Gastroesophageal sphincter (tissue), 4 donors: Measurements from ENCODE around the gene VPS13D. TPM values are rescaled to one million over a fixed set of nuclear protein-coding genes. Genes with fewer than 3 reads are reported as not detected.

Experiments used
- ATAC-seq: fragments of 150-250 bp; one replicate; pipeline ENCODE4 v1.9.1; 2016; ENCODE audit warnings: mild to moderate bottlenecking, moderate library complexity
- H3K27ac ChIP-seq, 4 donors: fragments of 200-600 bp; sonication (generic) in 3 of 4; 1 replicate in 3 of 4; 2 replicates in 1 of 4; pipeline ENCODE4 v1.5.1; 2016 to 2019
- H3K27me3 ChIP-seq: fragments of 200-600 bp; sonication (generic); one replicate; pipeline ENCODE4 v1.5.1; 2019
- H3K36me3 ChIP-seq, 2 donors: fragments of 200-600 bp; sonication (generic); one replicate each; pipeline ENCODE4 v1.5.1; 2019; ENCODE audit warnings: control low read depth in 1 of 2
- H3K4me1 ChIP-seq, 3 donors: fragments of 200-600 bp; sonication (generic); 1 replicate in 2 of 3; 2 replicates in 1 of 3; pipeline ENCODE4 v1.5.1; 2016 to 2019; ENCODE audit warnings: control low read depth in 2 of 3
- H3K4me3 ChIP-seq, 2 donors: fragments of 200-600 bp; sonication (generic); one replicate each; pipeline ENCODE4 v1.5.1; 2019; ENCODE audit warnings: mild to moderate bottlenecking in 1 of 2, moderate library complexity in 1 of 2
- H3K9me3 ChIP-seq, 3 donors: fragments of 200-600 bp; sonication (generic); one replicate each; pipeline ENCODE4 v1.5.1; 2017 to 2019; ENCODE audit warnings: control low read depth in 2 of 3
- EP300 ChIP-seq: sonication (generic); formaldehyde crosslinking; IDR thresholded peaks from one replicate; pipeline ENCODE4 v1.6.1; 2017; ENCODE audit warnings: antibody characterized with exemption, mild to moderate bottlenecking
- POLR2A ChIP-seq, 2 donors: fragments of 450-650 bp; IDR thresholded peaks; one replicate each; pipeline ENCODE4 v1.6.1; 2017; ENCODE audit warnings: antibody characterized with exemption in 2 of 2, mild to moderate bottlenecking in 2 of 2, moderate library complexity in 1 of 2
- POLR2AphosphoS5 ChIP-seq: sonication (generic); formaldehyde crosslinking; IDR thresholded peaks from one replicate; pipeline ENCODE4 v1.6.1; 2017; ENCODE audit warnings: antibody characterized with exemption
- WGBS, 2 donors: methylation state at CpG; one replicate each; pipeline ENCODE4 v1.1.5; 2018; ENCODE audit warnings: low coverage in 1 of 2; 5-methylcytosine and 5-hydroxymethylcytosine counted together
- total RNA-seq, 4 donors: library from RNA; depleted of rRNA; stranded (reverse); fragments of >200 nt; gene quantifications; one replicate each; pipeline ENCODE4 v1.1.0, GENCODE V29; 2016
- TF ChIP-seq, protein P1 (sequence below), 4 experiments: fragments of 200-600 bp in 2 of 4; fragments of 450-650 bp in 2 of 4; sonication (generic) in 1 of 4; IDR thresholded peaks; one replicate each; pipeline ENCODE4 v1.5.1; 2017 to 2019; ENCODE audit warnings: antibody characterized with exemption in 4 of 4, mild to moderate bottlenecking in 2 of 4, moderate library complexity in 2 of 4

The VPS13D gene
- total RNA-seq, 4 donors from 2014 or later: 62.3 to 95.5 (median 81.5) TPM

DNA sequence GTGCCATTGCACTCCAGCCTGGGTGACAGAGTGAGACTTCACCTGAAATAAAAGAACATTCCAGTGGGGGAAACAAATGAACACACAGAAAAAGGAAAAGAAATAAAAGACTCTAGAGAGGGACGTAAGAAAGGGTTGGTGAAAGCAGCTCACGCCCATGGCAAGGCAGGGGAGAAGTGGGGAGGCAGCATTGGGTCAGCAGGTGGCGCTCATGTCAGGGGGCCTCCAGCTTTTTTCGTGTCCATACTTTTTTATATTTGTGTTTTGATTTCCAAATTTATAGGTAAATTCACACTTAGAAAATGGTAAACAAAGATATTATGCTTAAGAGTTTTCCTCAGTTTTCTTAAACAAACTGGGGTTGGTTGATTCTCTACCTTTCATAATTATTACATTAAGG lies 45.5 kb downstream of the VPS13D start:
- no peaks in the 10 kb centered on the region for H3K27me3 ChIP-seq
- TF ChIP-seq POLR2AphosphoS5: no peak
- no peak for TF ChIP-seq POLR2A (IDR thresholded peaks at IDR 0.05)
- TF ChIP-seq, protein P1, sequence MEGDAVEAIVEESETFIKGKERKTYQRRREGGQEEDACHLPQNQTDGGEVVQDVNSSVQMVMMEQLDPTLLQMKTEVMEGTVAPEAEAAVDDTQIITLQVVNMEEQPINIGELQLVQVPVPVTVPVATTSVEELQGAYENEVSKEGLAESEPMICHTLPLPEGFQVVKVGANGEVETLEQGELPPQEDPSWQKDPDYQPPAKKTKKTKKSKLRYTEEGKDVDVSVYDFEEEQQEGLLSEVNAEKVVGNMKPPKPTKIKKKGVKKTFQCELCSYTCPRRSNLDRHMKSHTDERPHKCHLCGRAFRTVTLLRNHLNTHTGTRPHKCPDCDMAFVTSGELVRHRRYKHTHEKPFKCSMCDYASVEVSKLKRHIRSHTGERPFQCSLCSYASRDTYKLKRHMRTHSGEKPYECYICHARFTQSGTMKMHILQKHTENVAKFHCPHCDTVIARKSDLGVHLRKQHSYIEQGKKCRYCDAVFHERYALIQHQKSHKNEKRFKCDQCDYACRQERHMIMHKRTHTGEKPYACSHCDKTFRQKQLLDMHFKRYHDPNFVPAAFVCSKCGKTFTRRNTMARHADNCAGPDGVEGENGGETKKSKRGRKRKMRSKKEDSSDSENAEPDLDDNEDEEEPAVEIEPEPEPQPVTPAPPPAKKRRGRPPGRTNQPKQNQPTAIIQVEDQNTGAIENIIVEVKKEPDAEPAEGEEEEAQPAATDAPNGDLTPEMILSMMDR (IDR thresholded peaks at IDR 0.05): peak; percentile 39 to 72 (median 54)
- TF ChIP-seq EP300: no peak
- 36 to 44% methylated on average over 4 of the region's 4 CpGs for WGBS, 2 donors
- peaks cover 3 to 96% of the 10 kb centered on the region in 2 donors for H3K36me3 ChIP-seq
- no peaks in the 10 kb centered on the region for H3K9me3 ChIP-seq
- peaks cover 0 to 4% (median 0%) of the 10 kb centered on the region in 3 donors for H3K4me1 ChIP-seq
- peak overlapping the region in 1 of 4 donors; percentile 28 for H3K27ac ChIP-seq
- no peak for ATAC-seq
- no peak overlapping the region for H3K4me3 ChIP-seq

DNA sequence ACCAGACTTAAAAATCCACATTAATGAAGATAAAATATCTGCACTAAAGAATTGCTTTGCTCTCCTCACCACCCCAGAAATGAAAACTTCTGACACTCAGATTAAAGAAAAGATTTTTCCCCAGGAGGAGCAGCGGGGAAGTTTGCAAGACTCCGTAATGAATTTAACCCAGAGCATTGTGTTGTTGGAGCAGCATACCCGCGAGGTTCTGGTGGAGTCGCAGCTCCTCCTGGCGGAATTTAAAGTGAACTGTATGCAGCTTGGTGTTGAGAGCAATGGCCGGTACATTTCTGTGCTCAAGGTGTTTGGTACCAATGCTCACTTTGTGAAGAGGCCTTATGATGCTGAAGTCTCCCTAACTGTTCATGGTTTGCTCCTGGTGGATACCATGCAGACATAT lies 46.4 kb downstream of the VPS13D start:
- peak; percentile 61 for ATAC-seq
- WGBS, 2 donors: 38 to 70% methylated on average over 5 to 6 of the region's 7 CpGs
- Histone ChIP-seq H3K27ac (peak overlapping the region in 1 of 4 donors; percentile 28), H3K9me3 (no peaks in the 10 kb centered on the region), H3K36me3 (peaks cover 0 to 96% of the 10 kb centered on the region in 2 donors), H3K4me1 (peaks cover 0 to 4% (median 0%) of the 10 kb centered on the region in 3 donors), H3K4me3 (no peak overlapping the region), H3K27me3 (no peaks in the 10 kb centered on the region)
- TF ChIP-seq EP300: no peak
- TF ChIP-seq, protein P1 (IDR thresholded peaks at IDR 0.05): peak; percentile 33 to 72 (median 68)

DNA sequence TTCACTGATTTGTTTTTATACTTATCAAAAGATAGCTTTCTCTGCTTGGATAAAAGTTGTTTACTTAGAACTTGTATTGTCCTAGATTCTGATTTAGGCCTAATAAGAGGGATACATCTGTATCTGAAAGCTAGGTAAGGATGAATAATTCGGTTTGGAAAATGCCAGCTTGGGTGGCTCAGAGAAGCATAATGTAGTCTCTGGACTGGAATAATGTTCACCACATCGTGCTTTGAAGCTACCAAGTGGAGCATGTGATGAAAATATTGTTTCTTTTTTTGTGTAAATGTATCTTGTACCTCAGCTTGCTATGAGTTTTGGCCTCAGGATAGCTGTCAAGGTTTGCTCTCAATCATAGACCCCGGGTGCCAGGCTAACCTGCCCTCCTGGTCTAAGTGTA lies 49.2 kb downstream of the VPS13D start:
- Histone ChIP-seq H3K27ac (no peak overlapping the region), H3K27me3 (no peaks in the 10 kb centered on the region), H3K36me3 (peaks cover 0 to 98% of the 10 kb centered on the region in 2 donors), H3K4me1 (peaks cover 0 to 4% (median 0%) of the 10 kb centered on the region in 3 donors), H3K4me3 (no peak overlapping the region), H3K9me3 (no peaks in the 10 kb centered on the region)
- WGBS, 2 donors: 65 to 79% methylated on average over 2 to 3 of the region's 3 CpGs
- no peak for ATAC-seq
- TF ChIP-seq, protein P1 (IDR thresholded peaks at IDR 0.05): no peak
- TF ChIP-seq POLR2AphosphoS5 (no peak), EP300 (no peak), POLR2A (IDR thresholded peaks at IDR 0.05) (no peak)

DNA sequence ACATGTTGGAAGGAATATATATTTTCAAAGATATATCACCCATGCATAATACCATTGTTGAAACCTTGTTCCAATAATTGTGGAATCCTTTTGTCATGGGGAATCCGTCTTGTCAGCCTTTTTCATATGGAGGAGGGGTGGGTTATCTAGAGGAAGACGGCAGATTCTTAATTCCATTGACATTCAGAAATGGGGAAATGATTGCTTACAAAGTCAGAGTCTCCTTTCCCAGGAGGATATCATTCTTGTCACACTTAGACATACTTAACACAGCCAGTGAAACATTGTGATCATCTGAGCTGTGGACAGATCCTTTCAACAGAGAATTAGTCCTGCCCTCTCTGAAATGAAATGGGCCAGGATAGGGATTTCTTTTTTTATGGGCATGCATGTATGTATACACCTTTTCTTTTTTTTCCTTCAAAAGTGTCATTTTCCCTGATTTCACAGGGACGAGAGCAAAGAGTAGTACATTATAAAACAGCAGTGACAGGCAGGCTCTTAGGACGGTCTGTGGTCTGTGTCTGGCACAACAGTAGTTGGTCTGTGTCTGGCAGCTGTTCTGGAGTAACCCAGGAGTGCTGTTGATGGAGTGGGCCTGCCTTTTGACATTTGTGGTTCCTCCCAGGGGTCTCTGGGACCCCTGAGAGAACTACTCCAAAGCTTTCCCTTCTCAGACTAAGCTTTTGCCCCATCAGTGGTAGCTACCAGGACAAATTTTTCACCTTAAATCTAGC lies 50.1 kb downstream of the VPS13D start:
- H3K36me3 ChIP-seq: peaks cover 0 to 98% of the 10 kb centered on the region in 2 donors

More for the DNA sequence above, 50.1 kb downstream of the VPS13D start:
- 66 to 81% methylated on average over 2 to 4 of the region's 4 CpGs for WGBS, 2 donors
- Histone ChIP-seq H3K27me3 (no peaks in the 10 kb centered on the region), H3K27ac (no peak overlapping the region), H3K4me3 (no peak overlapping the region), H3K9me3 (no peaks in the 10 kb centered on the region), H3K4me1 (peaks cover 0 to 4% (median 0%) of the 10 kb centered on the region in 3 donors)
- no peak for TF ChIP-seq POLR2A (IDR thresholded peaks at IDR 0.05)
- no peak for TF ChIP-seq POLR2AphosphoS5
- TF ChIP-seq, protein P1 (IDR thresholded peaks at IDR 0.05): no peak
- no peak for TF ChIP-seq EP300
- no peak for ATAC-seq
